ENCODE results near the gene TNP2.

TNP2 gene

GRCh38 chr16:11253009-11253994 is 15.8 kb downstream of the TNP2 start:
- DNase-seq (ENCODE audit: low spot score) = no peak
- H3K27ac ChIP-seq = no peak overlapping the region
- ChIA-PET CTCF (interaction anchor here (0.5 to 1.6 kb wide), 6 partner anchors 38 to 290 kb away, joined by 3 to 6 read pairs (median 4); no protein-coding TSS in a partner anchor), POLR2A (ENCODE audit: low non-redundant PET) (interaction anchor here (0.5 kb wide), 1 partner anchor 242 kb away, joined by 3 read pairs; no protein-coding TSS in a partner anchor)
- no peak for TF ChIP-seq CTCF (conservative IDR thresholded peaks at IDR 0.05; ENCODE audit: low read depth)

GRCh38 chr16:11252482-11252931 is 16.6 kb downstream of the TNP2 start:
- ChIA-PET CTCF (interaction anchor here (0.6 to 1.6 kb wide), 3 partner anchors 69 to 289 kb away, joined by 4 to 6 read pairs (median 4); no protein-coding TSS in a partner anchor), POLR2A (ENCODE audit: low non-redundant PET) (interaction anchor here (0.5 to 0.6 kb wide), 2 partner anchors 75 to 241 kb away, joined by 3 to 4 read pairs; no protein-coding TSS in a partner anchor)
- TF ChIP-seq CTCF (conservative IDR thresholded peaks at IDR 0.05; ENCODE audit: low read depth) = no peak
- no peak for DNase-seq (ENCODE audit: low spot score)
- H3K27ac ChIP-seq = no peak overlapping the region

- POLR2A ChIA-PET (ENCODE audit: low non-redundant PET) = interaction anchor here (0.6 kb wide), 1 partner anchor 74 kb away, joined by 4 read pairs; no protein-coding TSS in a partner anchor
- DNase-seq (ENCODE audit: low spot score) = no peak
- no peak overlapping the region for H3K27ac ChIP-seq
- TF ChIP-seq CTCF (conservative IDR thresholded peaks at IDR 0.05; ENCODE audit: low read depth) = no peak
- CTCF ChIA-PET = interaction anchor here (0.6 to 1.6 kb wide), 2 partner anchors 69 to 288 kb away, joined by 4 to 6 read pairs; no protein-coding TSS in a partner anchor
These were observed 17.3 kb downstream of the TNP2 start for GRCh38 chr16:11251525-11252481.

GRCh38 chr16:11250786-11251524 is 18.2 kb downstream of the TNP2 start:
- no peak overlapping the region for H3K27ac ChIP-seq
- no peak for TF ChIP-seq CTCF (conservative IDR thresholded peaks at IDR 0.05; ENCODE audit: low read depth)
- ChIA-PET CTCF (no interaction called here), POLR2A (ENCODE audit: low non-redundant PET) (no interaction called here)
- no peak for DNase-seq (ENCODE audit: low spot score)

GRCh38 chr16:11250091-11250785 is 18.9 kb downstream of the TNP2 start:
- DNase-seq (ENCODE audit: low spot score) = no peak
- CTCF ChIA-PET = no interaction called here
- POLR2A ChIA-PET (ENCODE audit: low non-redundant PET) = no interaction called here

More at GRCh38 chr16:11250091-11250785, 18.9 kb downstream of the TNP2 start:
- no peak overlapping the region for H3K27ac ChIP-seq
- no peak for TF ChIP-seq CTCF (conservative IDR thresholded peaks at IDR 0.05; ENCODE audit: low read depth)
